ENCODE measurements around the gene SIGLEC5. TPM values are rescaled to one million over a fixed set of nuclear protein-coding genes. Genes with fewer than 3 reads are reported as not detected.

The SIGLEC5 gene
- total RNA-seq, 1 experiment from 2014 or later, result not detected

GRCh38 chr19:51594774-51595109 is 35.5 kb downstream of the SIGLEC5 start:
- no peak for TF ChIP-seq EZH2 (IDR thresholded peaks at IDR 0.05; ENCODE audit: borderline replicate concordance, low read depth, low read length, poor library complexity, severe bottlenecking)
- TF ChIP-seq CTCF (conservative IDR thresholded peaks at IDR 0.05; ENCODE audit: low read depth, low read length), result no peak
- no peaks in the 10 kb centered on the region for H3K36me3 ChIP-seq (ENCODE audit: insufficient read depth, low read length, poor library complexity, severe bottlenecking)
- H3K9me3 ChIP-seq (ENCODE audit: low read depth, low read length, poor library complexity, severe bottlenecking), result no peaks in the 10 kb centered on the region
- BruUV-seq (replicated peaks), result no TSS peak
- peak overlapping the region; percentile 59 for H3K4me3 ChIP-seq (ENCODE audit: low read depth, low read length, poor library complexity, severe bottlenecking)
- intact Hi-C loops (cut with micrococcal nuclease; ENCODE audit: unreplicated experiment), result loop anchor here (2.0 kb wide), 1 partner anchor 24 kb away; the partner anchor contains the start of gene ZNF175
- CTCF ChIA-PET, result interaction anchor here (0.7 kb wide), 1 partner anchor 14 kb away, joined by 3 read pairs; no protein-coding TSS in a partner anchor
- peak overlapping the region; percentile 18 for H3K27ac ChIP-seq (ENCODE audit: low read depth, low read length, poor library complexity, severe bottlenecking)
- no peaks in the 10 kb centered on the region for H3K27me3 ChIP-seq (replicated peaks; ENCODE audit: insufficient read depth, low read depth, low read length, poor library complexity)
- H3K4me1 ChIP-seq (ENCODE audit: insufficient read depth, low read length, poor library complexity, severe bottlenecking), result no peaks in the 10 kb centered on the region
- no peak for DNase-seq (ENCODE audit: low spot score)
- POLR2A ChIA-PET (ENCODE audit: low non-redundant PET), result no interaction called here

GRCh38 chr19:51593969-51594773 is 36.0 kb downstream of the SIGLEC5 start:
- POLR2A ChIA-PET (ENCODE audit: low non-redundant PET), result no interaction called here
- Histone ChIP-seq H3K4me1 (ENCODE audit: insufficient read depth, low read length, poor library complexity, severe bottlenecking) (no peaks in the 10 kb centered on the region), H3K36me3 (ENCODE audit: insufficient read depth, low read length, poor library complexity, severe bottlenecking) (no peaks in the 10 kb centered on the region), H3K27ac (ENCODE audit: low read depth, low read length, poor library complexity, severe bottlenecking) (peak overlapping the region; percentile 18), H3K9me3 (ENCODE audit: low read depth, low read length, poor library complexity, severe bottlenecking) (no peaks in the 10 kb centered on the region), H3K27me3 (replicated peaks; ENCODE audit: insufficient read depth, low read depth, low read length, poor library complexity) (no peaks in the 10 kb centered on the region), H3K4me3 (ENCODE audit: low read depth, low read length, poor library complexity, severe bottlenecking) (peak overlapping the region; percentile 59)
- no TSS peak for BruUV-seq (replicated peaks)
- intact Hi-C loops (cut with micrococcal nuclease; ENCODE audit: unreplicated experiment), result loop anchor here (2.0 kb wide), 1 partner anchor 23 kb away; the partner anchor contains the start of gene ZNF175
- peak; percentile 98 for DNase-seq (ENCODE audit: low spot score)
- CTCF ChIA-PET, result interaction anchor here (0.7 kb wide), 1 partner anchor 14 kb away, joined by 3 read pairs; no protein-coding TSS in a partner anchor
- TF ChIP-seq EZH2 (IDR thresholded peaks at IDR 0.05; ENCODE audit: borderline replicate concordance, low read depth, low read length, poor library complexity, severe bottlenecking), result no peak
- TF ChIP-seq CTCF (conservative IDR thresholded peaks at IDR 0.05; ENCODE audit: low read depth, low read length), result no peak

GRCh38 chr19:51593138-51593890 is 36.9 kb downstream of the SIGLEC5 start:
- ChIA-PET CTCF (no interaction called here), POLR2A (ENCODE audit: low non-redundant PET) (no interaction called here)
- BruUV-seq (replicated peaks), result no TSS peak
- peaks cover 4% of the 10 kb centered on the region for H3K9me3 ChIP-seq (ENCODE audit: low read depth, low read length, poor library complexity, severe bottlenecking)
- H3K4me3 ChIP-seq (ENCODE audit: low read depth, low read length, poor library complexity, severe bottlenecking), result peak overlapping the region; percentile 59
- H3K4me1 ChIP-seq (ENCODE audit: insufficient read depth, low read length, poor library complexity, severe bottlenecking), result no peaks in the 10 kb centered on the region
- H3K27ac ChIP-seq (ENCODE audit: low read depth, low read length, poor library complexity, severe bottlenecking), result no peak overlapping the region
- no peaks in the 10 kb centered on the region for H3K27me3 ChIP-seq (replicated peaks; ENCODE audit: insufficient read depth, low read depth, low read length, poor library complexity)
- H3K36me3 ChIP-seq (ENCODE audit: insufficient read depth, low read length, poor library complexity, severe bottlenecking), result no peaks in the 10 kb centered on the region
- intact Hi-C loops (cut with micrococcal nuclease; ENCODE audit: unreplicated experiment), result no loop called here
- TF ChIP-seq EZH2 (IDR thresholded peaks at IDR 0.05; ENCODE audit: borderline replicate concordance, low read depth, low read length, poor library complexity, severe bottlenecking) (no peak), CTCF (conservative IDR thresholded peaks at IDR 0.05; ENCODE audit: low read depth, low read length) (no peak)
- peak; percentile 11 for DNase-seq (ENCODE audit: low spot score)

Data from A673 (cell line).